Measurements from ENCODE around the gene PTPRD. TPM values are rescaled to one million over a fixed set of nuclear protein-coding genes. Genes with fewer than 3 reads are reported as not detected.

Gene PTPRD
- total and polyA plus RNA-seq, 2 experiments from 2014 or later, result 11.5 to 58.0 TPM

- Histone ChIP-seq H3K27me3 (ENCODE audit: insufficient read depth) (peaks cover 29% of the 10 kb centered on the region), H3F3A (replicated peaks; ENCODE audit: low read depth) (no peaks in the 10 kb centered on the region), H3K27ac (ENCODE audit: low read depth) (no peak overlapping the region), H3K4me3 (no peak overlapping the region), H2AFZ (no peak overlapping the region), H3K36me3 (ENCODE audit: insufficient read depth) (no peaks in the 10 kb centered on the region), H4K20me1 (replicated peaks; ENCODE audit: insufficient read depth) (no peaks in the 10 kb centered on the region), H3K4me2 (no peak overlapping the region), H3K79me2 (replicated peaks; ENCODE audit: insufficient read depth) (no peaks in the 10 kb centered on the region), H3K4me1 (ENCODE audit: insufficient read depth) (no peaks in the 10 kb centered on the region), H3K9me2 (ENCODE audit: insufficient read depth) (no peaks in the 10 kb centered on the region)
- no peak overlapping the region for H3K4me3 Mint-ChIP-seq
- H3K9me3 Mint-ChIP-seq, result no peaks in the 10 kb centered on the region
- no peak for TF ChIP-seq REST (IDR thresholded peaks at IDR 0.05; ENCODE audit: unreplicated experiment)
- TF ChIP-seq ZNF462 (CRISPR knock-in tag; IDR thresholded peaks at IDR 0.05), result no peak
- no peak for TF ChIP-seq ZNF114 (CRISPR knock-in tag; IDR thresholded peaks at IDR 0.05)
- no peak for TF ChIP-seq JUNB (IDR thresholded peaks at IDR 0.05; ENCODE audit: unreplicated experiment)
- no peak for TF ChIP-seq CTCF (conservative IDR thresholded peaks at IDR 0.05; ENCODE audit: low read depth in 2 of 2)
- no peak for TF ChIP-seq ZNF331 (CRISPR knock-in tag; IDR thresholded peaks at IDR 0.05; ENCODE audit: low read depth)
- no peak for TF ChIP-seq ETS1 (IDR thresholded peaks at IDR 0.05)
- TF ChIP-seq EZH2phosphoT487 (IDR thresholded peaks at IDR 0.05; ENCODE audit: unreplicated experiment), result no peak
- TF ChIP-seq POLR2AphosphoS5 (IDR thresholded peaks at IDR 0.05; ENCODE audit: low read depth), result no peak
- no peak for TF ChIP-seq EZH2 (IDR thresholded peaks at IDR 0.05; ENCODE audit: low read depth, unreplicated experiment)
- H3K36me3 Mint-ChIP-seq (ENCODE audit: low read depth), result no peaks in the 10 kb centered on the region
- peaks cover 7% of the 10 kb centered on the region; the same call in 2 of the 3 replicates for H3K4me1 Mint-ChIP-seq
- no peak overlapping the region for H3K27ac Mint-ChIP-seq
- ATAC-seq (no peak), DNase-seq (ENCODE audit: low spot score) (no peak)
- peaks cover 2% of the 10 kb centered on the region for H3K27me3 Mint-ChIP-seq (ENCODE audit: insufficient read depth, low read depth, poor library complexity)
These were observed 562.8 kb downstream of the PTPRD start for GRCh38 chr9:10050016-10050415.
